ENCODE data around the gene AK5. TPM values are rescaled to one million over a fixed set of nuclear protein-coding genes. Genes with fewer than 3 reads are reported as not detected.

The AK5 gene
- total and polyA plus RNA-seq, 9 donors: 0.45 to 3.5 (median 0.82) TPM; not detected in 2

- WGBS, 3 donors: 77 to 91% (median 85%) methylated on average over 4 of the region's 4 CpGs
- H3K27me3 ChIP-seq: no peaks in the 10 kb centered on the region
- no peaks in the 10 kb centered on the region for H3K4me1 ChIP-seq (ENCODE audit: insufficient read depth)
- H3K4me3 ChIP-seq: no peak overlapping the region
- H3K27ac ChIP-seq: no peak overlapping the region
- DNase-seq: no peak
- H3K36me3 ChIP-seq: no peaks in the 10 kb centered on the region
- intact Hi-C loops (cut with DNase I): no loop called here
- no peaks in the 10 kb centered on the region for H3K9me3 ChIP-seq
- no peak for TF ChIP-seq CTCF (IDR thresholded peaks at IDR 0.05)
- TF ChIP-seq EP300 (IDR thresholded peaks at IDR 0.05): no peak
- TF ChIP-seq POLR2A (IDR thresholded peaks at IDR 0.05): no peak
These were observed 165.2 kb downstream of the AK5 start for GRCh38 chr1:77446841-77447555.

- TF ChIP-seq POLR2A (IDR thresholded peaks at IDR 0.05): no peak
- no peak for TF ChIP-seq EP300 (IDR thresholded peaks at IDR 0.05)
- TF ChIP-seq CTCF (IDR thresholded peaks at IDR 0.05): no peak
- Histone ChIP-seq H3K27ac (no peak overlapping the region), H3K9me3 (no peaks in the 10 kb centered on the region), H3K4me1 (ENCODE audit: insufficient read depth) (no peaks in the 10 kb centered on the region), H3K36me3 (no peaks in the 10 kb centered on the region), H3K27me3 (no peaks in the 10 kb centered on the region), H3K4me3 (no peak overlapping the region)
- intact Hi-C loops (cut with DNase I): no loop called here
- DNase-seq: no peak
- 95 to 100% (median 97%) methylated on average over 2 of the region's 2 CpGs for WGBS, 3 donors
These were observed 165.8 kb downstream of the AK5 start for GRCh38 chr1:77447669-77448068.

GRCh38 chr1:77459881-77460280 lies 178.1 kb downstream of the AK5 start:
- H3K4me3 ChIP-seq: no peak overlapping the region
- TF ChIP-seq EP300 (IDR thresholded peaks at IDR 0.05) (no peak), CTCF (IDR thresholded peaks at IDR 0.05) (no peak), POLR2A (IDR thresholded peaks at IDR 0.05) (no peak)
- H3K9me3 ChIP-seq: peaks cover 0 to 5% of the 10 kb centered on the region in 2 donors
- no peaks in the 10 kb centered on the region for H3K27me3 ChIP-seq
- intact Hi-C loops (cut with DNase I): loop anchor here in 1 of 4 donors (5.0 kb wide), 1 partner anchor 133 kb away; no protein-coding TSS in a partner anchor
- H3K36me3 ChIP-seq: no peaks in the 10 kb centered on the region
- no peak overlapping the region for H3K27ac ChIP-seq
- no peak for DNase-seq
- no peaks in the 10 kb centered on the region for H3K4me1 ChIP-seq (ENCODE audit: insufficient read depth)

- Histone ChIP-seq H3K4me1 (ENCODE audit: insufficient read depth) (no peaks in the 10 kb centered on the region), H3K27ac (no peak overlapping the region), H3K36me3 (no peaks in the 10 kb centered on the region), H3K27me3 (no peaks in the 10 kb centered on the region), H3K9me3 (peaks cover 0 to 4% of the 10 kb centered on the region in 2 donors), H3K4me3 (no peak overlapping the region)
- intact Hi-C loops (cut with DNase I): no loop called here
- 74 to 77% (median 77%) methylated on average over 4 of the region's 4 CpGs for WGBS, 3 donors
- DNase-seq: no peak
- TF ChIP-seq POLR2A (IDR thresholded peaks at IDR 0.05) (no peak), EP300 (IDR thresholded peaks at IDR 0.05) (no peak), CTCF (IDR thresholded peaks at IDR 0.05) (no peak)
These were observed 179.9 kb downstream of the AK5 start for GRCh38 chr1:77461691-77462090.

All from ovary (tissue), 9 donors.